GM12872 (cell line): ENCODE measurements around the gene C1QC.

Source experiments
- TF ChIP-seq, protein P1 (sequence below): IDR thresholded peaks from 3 replicates; pipeline ENCODE4 v1.5.1; 2011; ENCODE audit warnings: low read depth, mild to moderate bottlenecking, low read length, moderate library complexity; ENCODE audit not compliant: insufficient read depth

The C1QC gene

DNA sequence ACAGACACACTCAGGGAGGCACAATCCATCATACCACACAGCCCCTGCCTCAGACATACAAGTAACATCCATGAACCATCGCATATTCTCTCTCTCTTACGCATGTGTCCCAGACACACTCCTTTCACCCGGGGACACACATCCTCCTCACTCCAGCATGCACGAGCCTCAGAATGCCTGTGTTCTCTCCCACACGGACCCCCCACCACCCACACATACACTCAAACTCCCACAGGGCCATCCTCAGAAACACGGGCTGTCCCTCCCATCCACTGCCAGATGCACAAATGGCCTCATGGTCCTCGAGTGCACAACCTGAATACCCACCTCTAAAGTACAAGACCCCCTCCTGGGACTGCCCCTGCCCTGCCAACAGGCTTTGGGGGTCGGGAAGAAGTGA, 2.2 kb upstream of the C1QC start:
- TF ChIP-seq, protein P1, sequence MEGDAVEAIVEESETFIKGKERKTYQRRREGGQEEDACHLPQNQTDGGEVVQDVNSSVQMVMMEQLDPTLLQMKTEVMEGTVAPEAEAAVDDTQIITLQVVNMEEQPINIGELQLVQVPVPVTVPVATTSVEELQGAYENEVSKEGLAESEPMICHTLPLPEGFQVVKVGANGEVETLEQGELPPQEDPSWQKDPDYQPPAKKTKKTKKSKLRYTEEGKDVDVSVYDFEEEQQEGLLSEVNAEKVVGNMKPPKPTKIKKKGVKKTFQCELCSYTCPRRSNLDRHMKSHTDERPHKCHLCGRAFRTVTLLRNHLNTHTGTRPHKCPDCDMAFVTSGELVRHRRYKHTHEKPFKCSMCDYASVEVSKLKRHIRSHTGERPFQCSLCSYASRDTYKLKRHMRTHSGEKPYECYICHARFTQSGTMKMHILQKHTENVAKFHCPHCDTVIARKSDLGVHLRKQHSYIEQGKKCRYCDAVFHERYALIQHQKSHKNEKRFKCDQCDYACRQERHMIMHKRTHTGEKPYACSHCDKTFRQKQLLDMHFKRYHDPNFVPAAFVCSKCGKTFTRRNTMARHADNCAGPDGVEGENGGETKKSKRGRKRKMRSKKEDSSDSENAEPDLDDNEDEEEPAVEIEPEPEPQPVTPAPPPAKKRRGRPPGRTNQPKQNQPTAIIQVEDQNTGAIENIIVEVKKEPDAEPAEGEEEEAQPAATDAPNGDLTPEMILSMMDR = no peak

DNA sequence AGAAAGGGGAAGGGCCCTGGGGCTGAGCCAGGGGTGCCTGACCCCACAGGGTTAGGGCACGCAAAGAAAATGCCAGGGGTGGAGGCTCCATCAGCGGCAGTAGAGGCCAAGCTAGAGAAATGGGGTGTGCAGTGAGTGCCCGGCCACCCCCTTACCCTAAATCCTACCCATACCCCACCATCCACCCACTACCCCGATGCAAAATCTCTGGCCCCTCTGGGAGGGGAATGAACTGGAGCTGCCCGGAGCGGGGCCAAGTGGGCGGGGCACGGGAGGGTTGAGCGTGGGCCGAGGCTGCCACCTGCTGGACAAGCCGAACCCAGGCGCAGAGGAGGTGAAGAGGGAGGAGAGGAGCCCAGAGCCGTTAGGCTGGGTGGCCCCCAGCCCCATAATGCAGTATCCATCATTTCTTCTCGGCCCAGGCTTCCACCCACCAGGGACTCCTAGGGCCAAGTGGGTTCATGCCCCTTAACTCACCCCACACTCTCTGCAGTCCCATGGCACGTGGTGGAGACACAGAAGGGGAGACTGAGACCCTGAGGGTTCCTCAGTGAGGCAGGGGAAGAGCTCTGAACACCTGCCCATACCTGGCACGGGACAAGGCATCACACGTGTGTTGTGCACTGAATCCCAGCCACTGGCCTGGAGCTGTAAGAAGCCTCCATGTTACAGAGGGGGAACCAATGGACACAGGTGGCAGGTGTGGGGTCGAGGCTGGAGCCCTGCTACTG, 1.4 kb upstream of the C1QC start:
- TF ChIP-seq, protein P1 = peak; percentile 91

DNA sequence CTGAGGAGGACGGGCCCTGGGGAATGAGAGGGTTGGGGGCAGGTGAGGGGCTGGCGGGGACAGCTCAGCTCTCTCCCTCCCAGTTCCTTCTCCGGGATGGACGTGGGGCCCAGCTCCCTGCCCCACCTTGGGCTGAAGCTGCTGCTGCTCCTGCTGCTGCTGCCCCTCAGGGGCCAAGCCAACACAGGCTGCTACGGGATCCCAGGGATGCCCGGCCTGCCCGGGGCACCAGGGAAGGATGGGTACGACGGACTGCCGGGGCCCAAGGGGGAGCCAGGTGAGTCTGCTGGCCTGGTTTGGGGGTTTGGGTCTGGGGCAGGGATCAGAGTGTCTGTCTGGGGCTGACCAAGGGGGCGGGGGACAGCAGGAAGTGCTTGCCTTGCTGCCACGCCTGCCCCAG, 495 bp downstream of the C1QC start:
- TF ChIP-seq, protein P1 = no peak

DNA sequence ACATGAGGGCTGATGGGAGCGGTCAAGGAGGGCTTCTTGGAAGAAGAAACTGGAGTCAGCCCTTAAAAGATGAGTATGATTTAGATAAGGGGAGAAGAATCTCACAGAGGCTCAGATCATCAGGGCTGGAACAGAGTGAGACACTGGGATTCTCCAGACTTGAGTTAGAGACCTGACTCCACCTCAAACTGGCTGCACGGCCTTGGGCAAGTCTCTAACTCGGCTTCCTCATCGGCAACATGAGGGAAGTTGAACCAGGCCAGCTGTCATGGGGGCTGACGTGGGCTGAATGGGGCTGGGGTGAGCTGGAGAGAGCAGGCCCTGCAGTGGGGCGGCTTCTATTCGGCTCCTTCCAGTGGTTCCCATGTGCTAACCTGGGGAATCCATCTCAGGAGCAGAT, 2.5 kb downstream of the C1QC start:
- TF ChIP-seq, protein P1 = no peak

DNA sequence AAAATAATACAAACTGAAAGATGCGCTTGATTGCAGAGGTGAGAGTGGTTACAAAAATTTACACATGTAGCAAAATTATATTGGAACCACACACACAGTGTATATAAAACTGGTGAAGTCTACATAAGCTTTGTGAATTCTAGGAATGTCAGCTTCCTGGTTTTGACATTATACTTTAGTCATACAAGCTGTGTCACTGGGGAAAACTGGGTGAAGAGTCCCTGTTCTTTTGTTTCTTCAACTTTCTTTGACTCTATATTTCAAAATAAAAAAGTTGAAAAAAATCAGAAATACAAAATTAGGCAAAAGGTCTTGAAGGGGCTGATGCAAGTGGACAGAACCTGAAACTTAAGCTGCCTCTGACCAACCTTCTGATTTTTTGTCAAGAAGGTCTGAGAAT, 3.0 kb downstream of the C1QC start:
- TF ChIP-seq, protein P1 = no peak

DNA sequence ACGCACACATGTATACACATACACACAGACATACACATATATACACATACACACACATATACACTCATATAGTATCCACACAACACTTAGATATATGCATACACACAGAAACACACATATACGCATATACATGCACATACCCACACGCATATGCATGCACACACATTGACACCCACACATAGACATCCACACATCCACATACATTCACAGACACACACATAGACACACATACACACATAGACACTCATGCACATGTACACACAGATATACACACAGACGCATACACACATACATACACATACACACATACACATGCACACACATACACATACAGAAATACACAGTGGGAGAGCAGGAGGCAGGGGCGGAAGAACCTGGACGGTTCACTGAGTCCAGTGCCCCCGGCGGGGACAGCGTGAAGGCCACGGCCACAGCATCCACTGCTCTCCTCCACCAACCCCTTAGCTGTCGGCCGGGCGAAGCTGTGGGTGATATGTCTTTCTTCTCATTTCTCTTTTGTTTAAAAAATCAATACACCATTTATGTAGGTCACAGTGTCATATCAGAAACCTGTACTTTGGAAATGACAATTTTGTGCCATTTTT, 6.8 kb downstream of the C1QC start:
- TF ChIP-seq, protein P1 = no peak

DNA sequence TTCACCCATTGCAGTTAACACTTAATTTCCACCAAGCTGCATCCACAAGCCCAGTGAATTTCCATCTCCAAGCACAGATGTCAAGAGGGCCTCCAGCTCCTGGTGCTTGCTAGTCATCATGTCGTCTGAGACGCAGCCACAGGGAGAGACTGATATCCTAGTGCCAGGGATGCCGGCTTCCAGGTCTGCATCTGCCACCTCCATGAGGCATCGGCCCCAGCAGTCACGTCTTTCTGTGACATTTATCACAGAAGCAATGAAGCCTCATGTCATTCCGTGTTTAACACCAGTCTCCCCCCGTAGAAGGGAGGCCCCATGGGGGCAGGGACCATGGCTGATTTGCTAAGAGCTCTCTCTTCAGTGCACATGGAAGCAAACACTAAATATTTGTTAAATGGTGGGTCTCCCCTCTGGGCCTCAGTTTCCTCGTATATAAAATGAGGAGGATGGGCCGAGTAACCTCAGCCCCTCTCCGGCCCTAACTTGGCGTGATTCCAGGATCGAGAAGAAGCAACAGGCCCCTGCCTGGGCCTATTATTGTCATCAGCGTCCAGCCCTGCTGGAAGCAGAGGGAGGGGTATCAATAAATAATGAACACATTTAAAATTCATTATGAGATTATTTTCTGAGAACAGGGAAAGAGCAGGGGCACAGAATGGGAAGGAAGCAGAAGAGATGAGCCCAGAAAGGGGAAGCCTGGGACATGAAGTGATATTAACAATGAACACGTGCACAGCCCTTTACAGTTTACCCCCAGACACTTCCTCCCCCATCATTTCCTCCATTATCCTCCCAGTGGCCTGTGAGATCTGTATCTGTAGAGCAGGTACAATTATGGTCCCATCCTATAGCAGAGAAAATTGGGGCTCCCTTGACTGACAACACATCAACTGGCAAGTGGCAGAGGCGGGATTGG, 8.8 kb downstream of the C1QC start:
- TF ChIP-seq, protein P1 = no peak
